ENCODE results near the gene OR6S1.
"Not testable (repeated sequence)": the region's sequence is repeated elsewhere in the genome, so short reads cannot be mapped to it uniquely, and the experiment has no call there.

OR6S1 gene

DNA sequence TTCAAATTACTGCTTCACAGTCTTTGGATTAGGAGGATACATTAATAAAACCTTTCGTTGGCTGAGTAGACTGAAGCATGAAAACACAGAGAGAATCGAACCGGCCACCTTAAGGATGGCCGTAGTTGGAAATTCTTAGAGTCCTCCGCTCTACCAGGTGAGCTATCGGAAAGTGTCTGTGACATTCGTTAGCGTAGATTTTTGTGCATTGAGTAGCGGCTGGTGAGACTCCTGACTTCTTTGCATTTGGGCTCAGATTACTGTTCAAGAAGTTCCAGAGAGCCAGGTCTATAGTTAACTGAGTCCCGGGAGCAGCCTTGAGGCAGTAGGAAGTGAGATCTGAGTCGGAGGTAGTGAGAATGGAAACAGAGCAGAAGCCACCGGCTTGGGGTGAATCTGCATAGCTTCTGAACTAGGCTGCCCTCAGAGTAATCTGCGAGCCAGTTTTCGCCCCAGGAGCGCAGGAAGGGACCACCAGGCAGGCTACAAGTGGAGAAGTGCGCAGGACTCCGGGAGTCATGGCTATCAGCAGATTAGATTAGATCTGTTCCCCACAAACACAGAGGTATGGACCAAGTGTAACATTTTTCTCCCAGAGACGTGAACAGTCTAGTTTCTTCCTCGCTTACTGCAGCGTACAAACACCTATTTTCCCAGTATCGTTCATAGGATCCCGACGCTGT lies 11.0 kb downstream of the OR6S1 start:
- peak; percentile 58 to 74 for DNase-seq

DNA sequence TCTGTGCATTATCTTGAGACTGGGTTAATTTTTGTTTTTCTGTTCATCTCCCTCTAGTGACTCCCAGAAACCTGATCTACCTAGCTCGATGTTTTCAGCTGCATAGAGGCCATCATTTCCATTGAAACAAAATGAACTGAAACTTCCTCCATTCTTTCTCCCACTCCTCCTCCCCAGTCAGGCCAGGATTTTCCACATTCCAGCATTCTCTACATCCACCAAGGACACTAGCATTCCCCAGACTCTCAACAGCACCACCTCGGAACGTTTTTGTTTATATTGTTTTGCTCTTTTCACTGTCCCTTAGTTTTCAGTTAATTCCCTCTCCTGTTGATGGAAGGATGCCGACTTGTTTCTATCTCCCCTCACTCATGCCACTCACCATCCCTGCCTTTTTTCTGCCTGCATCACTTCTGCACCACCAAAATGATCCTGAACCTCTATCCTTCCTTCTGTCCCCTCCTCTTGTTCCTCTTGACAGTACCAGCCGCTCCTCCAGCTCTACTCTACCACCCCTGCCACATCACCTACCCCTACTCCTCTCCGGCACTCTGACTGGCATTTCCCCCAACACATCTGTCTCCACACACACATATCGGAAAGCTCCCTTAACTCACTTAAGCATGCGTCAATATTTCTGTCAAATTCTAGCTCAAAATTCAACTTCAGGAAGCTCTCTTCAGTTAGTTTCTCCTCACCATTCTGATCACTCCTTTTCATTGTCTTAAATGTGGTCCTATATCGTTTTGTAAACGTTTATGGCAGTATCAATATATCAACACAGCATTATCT lies 13.2 kb downstream of the OR6S1 start:
- DNase-seq = no peak

DNA sequence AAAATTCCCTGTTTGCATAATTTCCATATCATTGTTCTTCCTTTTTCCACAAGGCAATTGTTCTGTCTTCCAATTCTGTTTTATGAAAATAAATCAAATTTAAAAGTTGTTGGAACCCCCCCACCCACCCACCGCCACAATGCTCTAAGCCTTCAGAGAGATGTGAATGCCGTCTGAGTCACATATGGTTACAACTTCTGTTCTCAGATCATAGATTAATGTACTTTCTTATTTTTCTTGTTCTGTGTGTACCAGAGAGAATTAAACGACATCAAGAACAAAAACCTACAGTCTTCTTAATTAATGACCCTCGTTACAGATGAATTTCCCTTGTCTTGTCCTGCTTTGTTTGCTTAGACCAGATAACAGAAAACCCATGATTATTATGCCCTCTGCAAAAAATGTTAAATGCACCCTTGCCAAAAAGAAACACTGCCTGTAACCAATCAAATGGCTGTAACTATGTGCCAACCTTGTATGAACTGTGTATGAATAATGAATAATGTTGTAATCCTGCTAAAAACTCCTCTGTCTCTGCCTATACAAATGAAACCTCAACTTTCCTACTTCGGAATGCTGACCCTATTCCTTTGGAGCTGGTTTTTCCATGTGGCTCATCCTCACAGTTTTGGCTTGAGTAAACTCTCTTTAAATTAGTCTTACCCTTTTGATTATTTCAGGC lies 14.0 kb downstream of the OR6S1 start:
- DNase-seq = no peak

DNA sequence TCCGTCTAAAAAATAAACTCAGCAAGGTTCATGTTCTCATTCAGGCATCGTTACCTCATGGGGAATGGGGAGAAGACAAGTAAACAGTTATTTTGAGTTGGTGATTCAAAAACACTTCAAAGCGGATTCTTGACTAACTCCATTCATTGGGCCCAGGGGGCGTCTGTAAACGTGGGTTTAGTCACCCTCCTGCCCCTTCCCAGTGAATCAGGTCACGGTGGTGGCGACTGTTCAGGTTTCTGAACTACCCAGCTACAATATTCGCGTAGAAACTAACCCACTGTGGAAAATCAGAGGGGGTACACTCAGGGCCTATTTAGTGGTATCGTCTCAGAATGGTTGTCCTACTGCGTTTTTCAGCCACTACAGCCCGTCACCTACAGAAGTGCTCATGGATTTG lies 15.2 kb downstream of the OR6S1 start:
- no peak for DNase-seq

DNA sequence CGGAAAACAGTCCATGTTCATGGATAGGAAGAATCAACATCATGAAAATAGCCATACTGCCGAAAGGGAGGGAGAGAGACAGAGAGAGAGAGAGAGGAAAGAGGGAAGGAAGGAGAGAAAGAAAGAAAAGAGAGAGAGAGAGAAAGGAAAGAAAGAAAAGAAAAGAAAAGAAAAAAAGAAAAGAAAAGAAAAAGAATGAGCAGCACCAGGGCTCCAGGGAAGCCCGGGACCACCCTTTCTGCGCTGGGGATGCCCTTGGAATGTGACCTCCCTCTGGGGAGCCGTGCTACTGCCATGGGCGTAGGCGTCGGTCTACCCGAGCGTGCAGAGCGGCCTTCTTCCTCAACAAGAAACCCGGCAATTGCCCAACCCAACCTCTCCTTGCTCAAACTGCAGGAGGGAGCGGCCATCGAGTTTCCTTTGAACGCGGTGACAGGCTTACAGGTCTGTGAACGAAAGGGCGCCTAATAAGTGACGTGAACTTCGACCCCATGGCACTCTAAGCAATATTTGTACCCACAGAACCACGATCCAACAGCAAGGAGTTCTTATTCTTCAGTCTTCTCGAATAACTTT lies 16.9 kb downstream of the OR6S1 start:
- DNase-seq = peak; percentile 42 to 75

DNA sequence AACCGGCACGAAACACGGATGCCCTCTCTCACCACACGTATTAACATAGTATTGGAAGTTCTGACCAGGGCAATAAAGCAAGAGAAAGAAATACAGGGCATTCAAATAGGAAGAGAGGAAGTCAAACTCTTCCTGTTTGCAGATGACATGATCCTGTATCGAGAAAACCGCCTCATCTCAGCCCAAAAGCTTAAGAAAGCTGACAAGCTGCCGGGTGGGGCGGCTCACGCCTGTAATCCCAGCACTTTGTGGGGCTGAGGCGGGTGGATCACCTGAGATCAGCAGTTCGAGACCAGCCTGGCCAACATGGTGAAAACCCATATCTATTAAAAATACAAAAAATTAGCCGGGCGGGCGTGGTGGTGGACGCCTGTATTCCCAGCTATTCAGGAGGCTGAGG lies 17.7 kb downstream of the OR6S1 start:
- no peak for DNase-seq

DNA sequence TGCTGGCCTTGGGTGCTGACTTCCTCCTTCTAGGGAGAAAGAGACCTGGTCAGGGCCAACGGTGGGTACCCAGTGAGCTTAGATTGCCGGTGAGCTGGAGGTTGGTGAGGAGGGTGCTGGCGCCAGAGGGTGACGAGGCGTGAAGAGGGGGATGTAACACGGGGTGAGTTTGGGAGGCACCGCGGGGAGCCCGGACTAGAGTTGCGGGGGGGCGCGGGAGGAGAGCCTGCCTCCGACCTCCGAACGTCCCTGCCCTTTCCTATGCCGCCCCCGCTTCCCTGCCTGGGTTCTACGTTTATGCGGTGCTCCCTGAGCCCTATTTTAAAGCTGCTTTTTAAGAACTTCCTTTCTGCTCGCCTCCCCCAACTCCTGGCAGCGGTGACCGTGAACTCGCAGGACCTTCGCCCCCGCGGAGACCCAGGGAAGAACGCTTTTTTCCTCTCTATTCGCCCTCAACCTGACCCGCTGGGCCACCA lies 18.6 kb downstream of the OR6S1 start:
- DNase-seq = no peak

DNA sequence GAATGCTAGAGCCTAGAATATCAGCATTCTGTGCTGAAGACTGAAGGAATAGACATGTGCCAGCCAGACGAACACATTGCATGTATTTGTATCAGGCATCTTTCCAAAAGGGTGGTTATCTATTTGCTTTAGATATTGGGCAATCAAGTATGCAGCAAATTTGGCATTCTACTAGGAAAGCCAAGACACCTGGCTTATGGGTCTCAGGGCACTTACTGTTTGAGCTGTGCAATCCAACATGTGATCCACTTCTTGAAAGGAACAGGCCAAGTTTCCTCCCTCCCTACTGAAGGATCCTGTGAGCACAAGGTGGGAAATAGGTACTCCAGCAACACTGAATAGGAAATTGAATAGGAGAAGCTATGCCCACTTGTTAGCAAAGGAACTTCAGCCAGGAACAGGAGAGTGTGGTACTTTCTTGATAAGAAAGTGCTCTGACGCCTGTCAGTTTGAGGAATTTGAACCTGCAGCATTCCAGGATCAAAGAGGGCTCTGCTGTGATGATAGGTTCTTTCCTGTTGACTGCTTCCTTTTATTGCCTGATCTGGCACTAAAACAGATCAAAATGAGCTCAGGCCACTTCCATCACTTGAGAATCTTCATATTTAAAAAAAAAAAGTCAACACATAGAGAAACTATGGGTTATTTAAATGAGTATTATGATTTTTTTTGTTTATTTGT lies 20.6 kb downstream of the OR6S1 start:
- no peak for DNase-seq

DNA sequence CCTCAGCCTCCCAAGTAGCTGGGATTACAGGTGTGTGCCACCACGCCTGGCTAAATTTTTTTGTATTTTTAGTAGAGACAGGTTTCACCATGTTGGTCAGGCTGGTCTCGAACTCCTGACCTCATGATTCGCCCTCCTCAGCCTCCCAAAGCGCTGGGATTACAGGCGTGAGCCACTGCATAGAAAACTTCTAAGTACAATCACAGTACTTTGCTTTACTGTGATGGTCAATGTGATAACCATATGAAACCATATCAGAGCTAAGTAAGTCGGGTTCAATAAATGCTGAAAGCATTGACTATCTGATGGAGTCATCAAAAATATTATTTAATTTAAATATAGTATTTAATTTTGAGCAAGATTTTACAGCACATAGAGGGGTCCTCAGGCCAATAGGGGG lies 21.8 kb downstream of the OR6S1 start:
- DNase-seq = not testable (repeated sequence)

DNA sequence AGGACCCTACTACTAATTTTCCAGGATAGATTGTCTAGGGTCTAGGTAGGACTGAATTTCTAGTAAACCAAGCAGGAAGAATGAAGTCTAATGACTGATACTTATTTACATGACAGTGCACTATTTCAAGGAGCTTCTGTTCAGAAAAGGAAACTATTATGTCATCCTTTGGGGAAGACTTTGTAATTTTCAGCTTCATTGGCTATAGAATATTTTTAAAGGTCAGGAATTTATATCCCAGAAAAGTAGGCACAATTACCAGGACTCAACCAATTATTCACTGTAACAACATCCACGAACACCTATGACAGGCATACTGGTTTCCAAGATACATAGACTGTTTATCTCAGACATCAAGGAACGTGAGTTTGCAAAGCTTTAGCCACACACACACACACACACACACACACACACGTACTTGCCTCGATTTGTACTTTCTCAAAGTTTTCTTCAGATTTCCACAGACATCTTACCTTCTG lies 23.2 kb downstream of the OR6S1 start:
- DNase-seq = no peak

DNA sequence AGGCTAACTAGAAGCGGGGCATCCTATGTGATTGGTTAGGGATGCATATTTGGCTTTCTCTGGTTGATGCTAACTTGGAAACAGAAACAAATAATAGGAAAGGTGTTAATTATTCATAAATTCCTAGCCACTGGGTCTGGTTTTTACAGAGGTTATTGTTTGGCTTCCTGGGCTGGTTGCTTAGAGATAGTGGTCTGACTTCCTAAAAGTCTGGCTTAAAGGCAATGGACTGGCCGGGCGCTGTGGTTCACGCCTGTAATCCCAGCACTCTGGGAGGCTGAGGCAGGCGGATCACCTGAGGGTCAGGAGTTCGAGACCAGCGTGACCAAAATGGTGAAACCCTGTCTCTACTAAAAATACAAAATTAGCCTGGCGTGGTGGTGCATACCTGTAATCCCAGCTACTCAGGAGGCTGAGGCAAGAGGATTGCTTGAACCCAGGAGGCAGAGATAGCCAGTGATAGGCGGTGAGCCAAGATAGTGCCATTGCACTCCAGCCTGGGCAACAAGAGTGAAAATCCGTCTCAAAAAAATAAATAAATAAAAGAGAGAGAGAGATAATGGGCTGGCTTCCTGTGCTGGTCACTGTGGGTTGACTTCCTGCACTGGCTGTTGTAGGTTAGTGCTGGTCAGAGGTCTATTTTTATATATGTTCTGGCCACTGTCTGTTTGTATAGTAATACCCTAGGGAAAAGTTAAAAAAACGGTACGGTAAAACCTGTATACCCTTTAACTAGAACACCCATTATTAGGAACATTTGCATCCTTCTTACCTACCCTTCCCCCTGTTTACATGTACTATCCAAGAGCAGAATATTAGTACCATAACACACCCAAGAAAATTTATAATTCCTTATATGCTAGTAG lies 24.1 kb downstream of the OR6S1 start:
- DNase-seq = no peak

DNA sequence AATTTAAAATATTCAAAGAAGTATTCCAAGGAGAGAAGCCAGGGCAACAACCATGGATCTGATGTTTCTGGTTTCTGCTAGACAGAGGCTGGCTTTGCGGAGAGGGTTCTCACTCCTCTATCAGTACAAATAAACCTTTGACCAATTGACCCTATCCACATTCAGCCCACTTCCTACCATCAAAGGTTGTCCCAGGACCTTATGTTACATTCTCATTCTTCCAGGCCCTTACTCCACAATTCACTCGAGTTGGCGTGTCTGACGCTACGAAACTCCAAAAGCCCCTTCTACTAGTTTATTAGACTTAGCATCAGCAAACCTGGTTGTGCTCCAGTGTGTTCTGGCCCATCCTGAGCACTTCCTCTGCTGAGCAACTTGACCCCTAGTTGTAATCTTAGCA lies 25.5 kb downstream of the OR6S1 start:
- no peak for DNase-seq

DNA sequence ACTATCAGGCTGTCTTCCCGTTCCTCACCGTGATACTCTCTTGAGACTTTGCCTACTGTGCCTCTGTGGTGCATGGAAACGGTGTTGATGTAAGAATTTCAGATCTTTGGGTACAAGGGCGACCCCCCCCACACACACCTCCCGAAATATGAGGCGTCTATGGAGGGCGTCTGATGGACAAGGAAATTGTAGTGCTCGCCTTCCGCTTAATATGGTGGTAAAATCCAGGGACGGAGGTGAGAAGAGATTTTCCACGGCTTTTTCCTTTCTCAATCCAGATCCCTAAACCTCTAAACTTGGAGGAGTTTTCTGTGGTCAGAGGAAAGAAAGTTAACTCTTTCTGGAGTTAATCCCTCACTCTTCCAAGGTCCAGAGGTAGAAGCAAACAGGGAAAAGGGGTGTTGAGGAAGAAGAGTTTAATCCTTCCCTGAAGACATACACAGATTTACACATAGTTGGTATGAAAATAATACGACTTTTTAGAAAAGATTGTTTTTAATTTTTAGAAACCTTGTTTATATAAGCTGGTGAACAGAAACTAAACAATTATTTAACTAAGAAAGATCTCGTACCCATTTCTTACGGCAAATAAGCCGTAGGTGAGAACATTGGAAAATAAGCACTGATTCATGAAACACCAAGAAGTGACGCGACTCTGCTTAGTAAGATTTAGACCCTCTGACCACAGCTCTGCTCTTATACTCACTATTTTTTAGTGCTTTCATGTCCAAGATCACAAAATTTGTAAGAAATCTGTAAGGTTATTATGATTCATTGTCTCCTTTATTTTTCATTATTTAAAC lies 27.3 kb downstream of the OR6S1 start:
- DNase-seq = peak in 1 of 2 experiments; percentile 92

DNA sequence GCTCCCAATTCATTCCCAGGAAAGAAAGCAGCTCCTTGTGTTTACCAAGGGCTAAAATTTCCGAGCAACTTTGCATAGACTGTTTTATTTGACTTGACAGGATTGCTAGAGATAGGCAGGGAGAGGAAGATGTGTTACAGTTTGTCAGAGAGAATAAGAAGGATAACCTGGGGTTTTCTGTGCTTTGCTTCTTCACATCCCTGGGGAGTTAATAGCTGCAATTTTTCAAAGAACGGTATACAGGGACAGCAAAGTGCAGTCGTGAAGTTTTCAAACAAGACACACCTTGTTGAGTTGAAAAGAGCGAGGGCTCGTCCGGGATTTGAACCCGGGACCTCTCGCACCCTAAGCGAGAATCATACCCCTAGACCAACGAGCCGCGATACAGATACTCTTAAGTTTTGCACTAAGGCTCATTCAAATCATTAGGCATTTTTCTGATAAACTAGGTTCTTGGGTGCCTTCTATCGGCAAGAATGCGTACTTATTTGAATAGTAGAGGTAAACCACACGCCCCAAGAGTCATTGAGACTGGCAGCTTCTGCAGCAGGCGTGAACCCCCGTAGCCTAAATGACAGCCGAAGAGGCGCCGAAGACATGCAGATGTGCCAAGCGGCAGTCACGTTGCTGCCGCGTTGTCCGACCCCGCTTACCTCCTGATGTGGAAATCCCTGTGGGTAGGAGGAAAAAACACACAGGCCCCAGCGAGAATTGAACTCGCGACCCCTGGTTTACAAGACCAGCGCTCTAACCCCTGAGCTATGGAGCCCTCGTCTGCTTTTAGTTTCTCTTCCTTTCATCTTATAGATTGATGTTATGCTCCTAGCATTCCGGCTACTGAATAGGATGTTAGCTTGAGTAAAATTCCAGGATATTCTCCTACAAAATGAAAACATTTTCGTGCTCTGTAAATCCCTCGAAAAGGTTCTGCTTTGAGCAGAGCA lies 28.1 kb downstream of the OR6S1 start:
- peak; percentile 98 to 100 for DNase-seq

DNA sequence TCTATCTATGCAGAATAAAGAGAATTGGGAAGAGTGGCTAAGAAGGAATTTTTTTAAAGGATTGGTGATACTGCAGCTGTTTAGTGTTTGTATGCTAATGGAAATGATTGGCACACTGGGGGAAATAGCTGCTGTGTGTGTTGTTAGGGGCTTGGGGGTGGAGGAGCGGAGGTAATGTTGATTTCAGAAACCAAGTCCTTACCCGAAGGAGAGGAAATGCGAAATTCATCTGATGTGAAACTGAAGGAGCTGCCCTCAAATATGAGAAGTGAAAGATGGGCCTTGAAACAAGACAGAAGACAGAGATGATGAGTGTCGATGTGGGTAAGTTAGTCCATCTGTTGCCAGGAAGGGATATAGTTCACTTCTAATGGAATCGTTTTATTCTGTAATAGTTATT lies 29.1 kb downstream of the OR6S1 start:
- no peak for DNase-seq

DNA sequence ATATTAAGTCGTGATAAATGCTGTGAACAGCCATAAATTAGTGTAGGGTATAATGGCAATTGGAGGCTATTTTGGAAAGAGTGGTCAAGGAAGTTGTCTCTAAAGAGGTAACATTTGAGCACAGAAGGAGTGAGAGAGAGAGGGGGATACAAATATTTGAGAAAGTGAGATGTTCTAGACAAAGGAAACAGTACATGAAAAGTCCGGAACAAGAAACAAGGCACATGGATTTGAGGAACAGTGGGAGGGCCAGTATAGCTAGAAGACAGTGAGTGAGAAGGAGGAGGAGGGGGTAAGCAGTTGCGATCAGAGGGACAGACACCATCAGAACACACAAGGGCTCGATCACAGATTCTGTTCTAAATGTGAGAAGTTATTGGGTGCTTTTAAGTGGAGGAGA lies 30.2 kb downstream of the OR6S1 start:
- no peak for DNase-seq

DNA sequence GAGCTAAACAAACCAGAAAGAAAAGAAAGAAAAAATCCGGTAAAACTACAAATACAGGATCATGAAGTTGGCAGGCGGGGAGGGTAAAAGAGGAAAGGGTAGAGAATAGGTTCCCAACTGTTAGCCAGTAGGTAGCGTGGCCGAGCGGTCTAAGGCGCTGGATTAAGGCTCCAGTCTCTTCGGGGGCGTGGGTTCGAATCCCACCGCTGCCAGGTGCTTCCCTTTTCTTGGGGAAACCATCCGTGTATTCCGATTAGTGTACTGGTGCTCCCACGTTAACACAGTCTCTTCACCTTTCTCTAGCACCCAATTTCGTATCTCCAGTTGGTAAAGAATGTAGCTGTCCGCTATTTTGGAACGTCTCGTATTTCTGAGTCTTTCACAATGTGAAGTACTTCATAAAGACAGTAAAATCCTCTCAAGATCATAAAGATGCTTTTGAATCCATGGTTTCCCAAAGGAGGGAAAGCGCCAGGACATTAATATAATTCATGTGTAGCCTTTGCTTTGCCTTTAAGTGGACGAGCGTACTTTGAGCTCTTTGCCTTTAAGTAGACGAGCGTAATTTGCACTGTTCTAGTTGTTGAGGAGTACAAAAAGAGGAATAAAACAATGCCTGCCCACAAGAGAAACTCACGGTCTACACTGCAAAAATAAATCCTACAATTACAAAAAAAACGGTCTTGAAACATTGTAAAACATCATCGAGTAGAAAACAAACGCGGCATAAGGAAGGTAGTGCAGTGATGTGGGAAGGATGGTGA lies 31.3 kb downstream of the OR6S1 start:
- DNase-seq = peak; percentile 88 to 96

DNA sequence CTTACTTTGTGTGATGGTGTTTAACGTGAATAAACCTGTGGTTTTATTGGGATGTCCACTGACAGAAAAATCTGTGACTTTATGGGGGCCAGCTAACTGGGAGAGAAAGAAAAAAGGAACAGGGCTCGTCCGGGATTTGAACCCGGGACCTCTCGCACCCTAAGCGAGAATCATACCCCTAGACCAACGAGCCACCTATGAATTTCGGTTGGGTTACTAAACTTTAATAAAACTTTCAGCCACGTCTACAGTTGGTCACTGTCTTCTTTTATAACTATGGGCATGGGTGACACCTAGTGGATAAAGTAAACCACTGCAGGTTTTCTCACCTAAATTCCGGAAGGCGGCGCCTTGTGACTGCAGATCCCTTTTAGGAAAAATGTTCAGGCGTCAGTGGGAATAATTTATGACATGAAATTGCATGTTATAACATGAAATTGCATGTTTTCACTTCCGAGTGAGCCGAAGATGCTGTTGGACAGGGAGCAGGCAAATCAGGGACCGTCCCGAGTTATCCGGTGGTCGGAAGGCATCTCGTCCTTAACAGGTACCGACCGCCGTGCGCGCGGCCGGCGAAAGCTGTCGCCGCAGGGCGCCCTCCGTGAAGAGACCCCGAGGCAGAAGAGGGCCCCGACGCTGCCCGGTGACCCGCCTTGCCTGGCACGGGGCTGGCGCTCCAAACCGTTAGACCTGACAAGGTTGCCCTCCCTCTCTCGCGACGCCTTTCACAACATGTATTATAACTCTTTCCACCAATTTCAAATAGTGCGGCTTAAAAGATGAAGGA lies 32.1 kb downstream of the OR6S1 start:
- peak; percentile 92 to 97 for DNase-seq
